Psoas muscle (tissue), 7 donors: ENCODE measurements around the gene SLC39A1. TPM values are rescaled to one million over a fixed set of nuclear protein-coding genes. Genes with fewer than 3 reads are reported as not detected.

Experiments
- polyA plus RNA-seq, 3 donors: library from polyadenylated mRNA; stranded (reverse); fragments of 200-250 nt; gene quantifications; one replicate each; pipeline ENCODE4 v1.2.3, GENCODE V29; 2013
- total RNA-seq, 4 donors: library from RNA; stranded (reverse); fragmentation: NEBNext Ultra II Directional in 2 of 4; extraction: Animal tissue kit (Norgen Biotek cat#: 25700) in 2 of 4; gene quantifications; one replicate each; pipeline versions ENCODE4 v1.2.1 to v1.2.4, GENCODE V29; 2021 to 2023
- donor health status: healthy with polysubstance abuse.
- donor health status: DM: no; HTN: no; CAD: no; lungs with moderate emphysema.
- donor health status: Bipolar disorder and iron deficiency.
- donor health status: healthy.
- donor health status: DM: no; HTN: no; CAD: no.
- donor health status: DM: no; HTN: no; CAD: no.
- donor health status: DM: yes; HTN: yes; CAD: no.

Gene SLC39A1
- total and polyA plus RNA-seq, 7 donors = 21.9 to 85.3 (median 46.7) TPM

Other genes with a start within 250 kb of the SLC39A1 start
- 10 to 100 TPM; 17.8 to 29.0 (median 22.8) TPM for gene INTS3, start 235.5 kb downstream of the SLC39A1 start, total RNA-seq
- 10 to 100 TPM; 11.3 to 24.3 (median 15.8) TPM for gene INTS3, start 235.5 kb downstream of the SLC39A1 start, polyA plus RNA-seq
- 1 to 10 TPM; 3.5 to 7.5 (median 5.8) TPM for gene SLC27A3, start 188.1 kb downstream of the SLC39A1 start, total RNA-seq
- 10 to 100 TPM in 1 of 3 donors, 1 to 10 TPM in 2; 4.6 to 15.6 (median 5.2) TPM for gene SLC27A3, start 188.1 kb downstream of the SLC39A1 start, polyA plus RNA-seq
- 10 to 100 TPM; 34.8 to 53.1 (median 43.1) TPM for gene GATAD2B, start 40.6 kb downstream of the SLC39A1 start, total RNA-seq
- 1 to 10 TPM; 3.4 to 9.4 (median 5.7) TPM for gene GATAD2B, start 40.6 kb downstream of the SLC39A1 start, polyA plus RNA-seq
- gene DENND4B, start 16.8 kb downstream of the SLC39A1 start, total RNA-seq = 10 to 100 TPM; 47.1 to 75.4 (median 50.3) TPM
- 10 to 100 TPM; 23.1 to 40.4 (median 23.5) TPM for gene DENND4B, start 16.8 kb downstream of the SLC39A1 start, polyA plus RNA-seq
- 10 to 100 TPM; 17.0 to 39.0 (median 27.6) TPM for gene CRTC2, start 4.9 kb downstream of the SLC39A1 start, total RNA-seq
- gene CRTC2, start 4.9 kb downstream of the SLC39A1 start, polyA plus RNA-seq = 10 to 100 TPM; 31.3 to 54.6 (median 31.3) TPM
- gene CREB3L4, start 4.4 kb upstream of the SLC39A1 start, total RNA-seq = 1 to 10 TPM; 3.7 to 5.6 (median 5.0) TPM
- gene CREB3L4, start 4.4 kb upstream of the SLC39A1 start, polyA plus RNA-seq = 10 to 100 TPM in 1 of 3 donors, 1 to 10 TPM in 2; 4.3 to 12.6 (median 6.3) TPM
- gene JTB, start 14.1 kb upstream of the SLC39A1 start, total RNA-seq = 100 to 1,000 TPM in 2 of 4 donors, 10 to 100 TPM in 2; 87.6 to 118 (median 95.0) TPM
- 100 to 1,000 TPM; 147 to 266 (median 172) TPM for gene JTB, start 14.1 kb upstream of the SLC39A1 start, polyA plus RNA-seq
- 10 to 100 TPM; 31.0 to 67.0 (median 44.1) TPM for gene RAB13, start 22.8 kb upstream of the SLC39A1 start, total RNA-seq
- gene RAB13, start 22.8 kb upstream of the SLC39A1 start, polyA plus RNA-seq = 10 to 100 TPM; 30.3 to 40.8 (median 38.5) TPM
- gene RPS27, start 27.2 kb upstream of the SLC39A1 start, total RNA-seq = 1,000 to 10,000 TPM in 2 of 4 donors, 100 to 1,000 TPM in 2; 653 to 1,325 (median 1,012) TPM
- gene RPS27, start 27.2 kb upstream of the SLC39A1 start, polyA plus RNA-seq = 1,000 to 10,000 TPM; 7,773 to 8,046 (median 8,035) TPM
- 1 to 10 TPM in 1 of 4 donors, under 1 TPM in 3; 0.05 to 3.0 (median 0.26) TPM for gene NUP210L, start 191.5 kb upstream of the SLC39A1 start, total RNA-seq
- gene NUP210L, start 191.5 kb upstream of the SLC39A1 start, polyA plus RNA-seq = under 1 TPM in 1 of 3 donors, not detected in 2; 0.01 TPM
- 1,000 to 10,000 TPM; 2,192 to 3,898 (median 3,031) TPM for gene TPM3, start 228.6 kb upstream of the SLC39A1 start, total RNA-seq
- gene TPM3, start 228.6 kb upstream of the SLC39A1 start, polyA plus RNA-seq = 1,000 to 10,000 TPM; 1,778 to 2,728 (median 2,516) TPM
- gene CFAP141, start 242.8 kb upstream of the SLC39A1 start, total RNA-seq = not detected
- not detected for gene CFAP141, start 242.8 kb upstream of the SLC39A1 start, polyA plus RNA-seq